MM.1S (cell line): ENCODE measurements around the gene ATG16L2.

Experiments used
- DNase-seq: peaks from one replicate; pipeline ENCODE4 v3.0.0-alpha.2; 2015
- H2AFZ ChIP-seq: fragments of 300-600 bp; sonication (generic); 2 replicates; pipeline ENCODE4 v1.6.0; 2016; ENCODE audit warnings: antibody characterized with exemption, low read length
- H3F3A ChIP-seq: fragments of 300-600 bp; sonication (generic); 2 replicates; pipeline ENCODE4 v1.6.1; 2016; ENCODE audit warnings: mild to moderate bottlenecking, antibody characterized with exemption, low read length, moderate library complexity, mixed read lengths; ENCODE audit not compliant: insufficient read depth
- H3K27ac ChIP-seq: fragments of 300-600 bp; sonication (generic); 2 replicates; pipeline ENCODE4 v1.5.1; 2016; ENCODE audit warnings: mild to moderate bottlenecking, low read length
- H3K27me3 ChIP-seq: fragments of 300-600 bp; sonication (generic); replicated peaks from 2 replicates; pipeline ENCODE4 v1.6.0; 2016; ENCODE audit warnings: low read length; ENCODE audit not compliant: insufficient read depth
- H3K36me3 ChIP-seq: fragments of 300-600 bp; sonication (generic); replicated peaks from 2 replicates; pipeline ENCODE4 v1.6.1; 2016; ENCODE audit warnings: mild to moderate bottlenecking, low read length, mixed read lengths; ENCODE audit not compliant: insufficient read depth
- H3K4me1 ChIP-seq: fragments of 300-600 bp; sonication (generic); 2 replicates; pipeline ENCODE4 v1.6.1; 2016; ENCODE audit warnings: low read length, mixed read lengths
- H3K4me2 ChIP-seq: fragments of 300-600 bp; sonication (generic); 2 replicates; pipeline ENCODE4 v1.6.0; 2016; ENCODE audit warnings: low read depth, low read length
- H3K4me3 ChIP-seq: fragments of 300-600 bp; sonication (generic); 2 replicates; pipeline ENCODE4 v1.5.1; 2016; ENCODE audit warnings: low read length, mixed read lengths
- H3K79me2 ChIP-seq: fragments of 300-600 bp; sonication (generic); 2 replicates; pipeline ENCODE4 v1.6.1; 2016; ENCODE audit warnings: mixed run types, low read length, mixed read lengths
- H3K9ac ChIP-seq: fragments of 300-600 bp; sonication (generic); 2 replicates; pipeline ENCODE4 v1.6.1; 2016; ENCODE audit warnings: low read length, mixed read lengths
- H3K9me2 ChIP-seq: fragments of 300-600 bp; sonication (generic); replicated peaks from 2 replicates; pipeline ENCODE4 v1.6.1; 2016; ENCODE audit warnings: mild to moderate bottlenecking, low read length, mixed read lengths; ENCODE audit not compliant: insufficient read depth
- H3K9me3 ChIP-seq: fragments of 300-600 bp; sonication (generic); replicated peaks from 2 replicates; pipeline ENCODE4 v1.6.1; 2016; ENCODE audit warnings: mild to moderate bottlenecking, low read length, mixed read lengths; ENCODE audit not compliant: insufficient read depth
- H4K20me1 ChIP-seq: fragments of 300-600 bp; sonication (generic); 2 replicates; pipeline ENCODE4 v1.6.1; 2016; ENCODE audit warnings: mild to moderate bottlenecking, low read length, moderate library complexity, mixed read lengths; ENCODE audit not compliant: insufficient read depth
- EZH2 ChIP-seq: fragments of 300-600 bp; sonication (generic); optimal IDR thresholded peaks from 2 replicates; pipeline ENCODE3; 2017; ENCODE audit warnings: low read depth, mild to moderate bottlenecking, antibody characterized with exemption, low read length, mixed read lengths
- EZH2phosphoT487 ChIP-seq: fragments of 300-600 bp; sonication (generic); IDR thresholded peaks from 2 replicates; pipeline ENCODE4 v1.6.1; 2018; ENCODE audit warnings: antibody characterized with exemption, low read length
- TF ChIP-seq, protein P1 (sequence below): fragments of 300-600 bp; sonication (generic); IDR thresholded peaks from 2 replicates; pipeline ENCODE4 v1.5.1; 2016; ENCODE audit warnings: antibody characterized with exemption, low read length, mixed read lengths

ATG16L2 gene

GRCh38 chr11:72814286-72815109 lies at the start of gene ATG16L2:
Gene ATG16L2, plus strand, starts transcription at chr11:72814411. Its CDS starts 35 bp downstream, at chr11:72814446.
- TF ChIP-seq, protein P1, sequence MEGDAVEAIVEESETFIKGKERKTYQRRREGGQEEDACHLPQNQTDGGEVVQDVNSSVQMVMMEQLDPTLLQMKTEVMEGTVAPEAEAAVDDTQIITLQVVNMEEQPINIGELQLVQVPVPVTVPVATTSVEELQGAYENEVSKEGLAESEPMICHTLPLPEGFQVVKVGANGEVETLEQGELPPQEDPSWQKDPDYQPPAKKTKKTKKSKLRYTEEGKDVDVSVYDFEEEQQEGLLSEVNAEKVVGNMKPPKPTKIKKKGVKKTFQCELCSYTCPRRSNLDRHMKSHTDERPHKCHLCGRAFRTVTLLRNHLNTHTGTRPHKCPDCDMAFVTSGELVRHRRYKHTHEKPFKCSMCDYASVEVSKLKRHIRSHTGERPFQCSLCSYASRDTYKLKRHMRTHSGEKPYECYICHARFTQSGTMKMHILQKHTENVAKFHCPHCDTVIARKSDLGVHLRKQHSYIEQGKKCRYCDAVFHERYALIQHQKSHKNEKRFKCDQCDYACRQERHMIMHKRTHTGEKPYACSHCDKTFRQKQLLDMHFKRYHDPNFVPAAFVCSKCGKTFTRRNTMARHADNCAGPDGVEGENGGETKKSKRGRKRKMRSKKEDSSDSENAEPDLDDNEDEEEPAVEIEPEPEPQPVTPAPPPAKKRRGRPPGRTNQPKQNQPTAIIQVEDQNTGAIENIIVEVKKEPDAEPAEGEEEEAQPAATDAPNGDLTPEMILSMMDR, result no peak
- TF ChIP-seq EZH2, result no peak
- no peak for TF ChIP-seq EZH2phosphoT487
- Histone ChIP-seq H3K9me3 (no peaks in the 10 kb centered on the region), H3F3A (peaks cover 29% of the 10 kb centered on the region), H3K4me1 (peaks cover 11% of the 10 kb centered on the region), H2AFZ (peak within 1 kb of the TSS; percentile 50), H3K27me3 (no peaks in the 10 kb centered on the region), H3K79me2 (peaks cover 62% of the 10 kb centered on the region), H3K9me2 (no peaks in the 10 kb centered on the region), H3K4me3 (peak within 1 kb of the TSS; percentile 96), H3K27ac (peak within 1 kb of the TSS; percentile 98), H3K36me3 (no peaks in the 10 kb centered on the region; the same call in 1 of the 2 replicates), H4K20me1 (no peaks in the 10 kb centered on the region), H3K9ac (peak within 1 kb of the TSS; percentile 97), H3K4me2 (peak within 1 kb of the TSS; percentile 98)
- peak; percentile 89 for DNase-seq

DNA sequence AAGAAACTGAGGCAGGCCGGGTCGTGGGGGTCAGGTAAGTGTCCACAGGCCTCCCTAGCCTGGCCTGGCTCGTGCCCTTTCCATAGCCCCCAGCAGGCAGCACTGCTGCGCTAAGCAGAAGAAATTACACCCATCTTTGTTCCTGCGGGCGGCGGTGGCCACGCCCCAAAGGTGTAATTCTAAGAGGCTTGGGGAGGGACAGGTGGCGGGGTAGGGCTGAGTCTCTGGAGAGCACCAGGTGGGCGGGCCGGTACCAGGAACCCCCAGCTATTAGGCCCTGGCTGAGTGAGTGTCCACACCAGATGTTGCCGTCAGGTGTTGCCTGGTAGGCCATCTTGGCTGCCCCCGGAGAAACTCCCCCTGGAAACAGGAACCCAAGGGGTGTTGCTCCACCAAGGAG lies 49.7 kb upstream of the ATG16L2 start:
- Histone ChIP-seq H3K4me1 (0 out of 2 replicates have a peak, but pooled peaks cover 7% of the 10 kb centered on the region), H3K27me3 (no peaks in the 10 kb centered on the region), H3K9me3 (no peaks in the 10 kb centered on the region), H4K20me1 (no peaks in the 10 kb centered on the region), H3K9ac (no peak overlapping the region), H3K4me2 (no peak overlapping the region), H3K79me2 (no peaks in the 10 kb centered on the region), H3K27ac (no peak overlapping the region), H3F3A (no peaks in the 10 kb centered on the region), H3K4me3 (no peak overlapping the region), H2AFZ (no peak overlapping the region), H3K36me3 (no peaks in the 10 kb centered on the region), H3K9me2 (no peaks in the 10 kb centered on the region)
- TF ChIP-seq EZH2 (no peak), EZH2phosphoT487 (no peak)
- TF ChIP-seq, protein P1, result no peak
- no peak for DNase-seq

DNA sequence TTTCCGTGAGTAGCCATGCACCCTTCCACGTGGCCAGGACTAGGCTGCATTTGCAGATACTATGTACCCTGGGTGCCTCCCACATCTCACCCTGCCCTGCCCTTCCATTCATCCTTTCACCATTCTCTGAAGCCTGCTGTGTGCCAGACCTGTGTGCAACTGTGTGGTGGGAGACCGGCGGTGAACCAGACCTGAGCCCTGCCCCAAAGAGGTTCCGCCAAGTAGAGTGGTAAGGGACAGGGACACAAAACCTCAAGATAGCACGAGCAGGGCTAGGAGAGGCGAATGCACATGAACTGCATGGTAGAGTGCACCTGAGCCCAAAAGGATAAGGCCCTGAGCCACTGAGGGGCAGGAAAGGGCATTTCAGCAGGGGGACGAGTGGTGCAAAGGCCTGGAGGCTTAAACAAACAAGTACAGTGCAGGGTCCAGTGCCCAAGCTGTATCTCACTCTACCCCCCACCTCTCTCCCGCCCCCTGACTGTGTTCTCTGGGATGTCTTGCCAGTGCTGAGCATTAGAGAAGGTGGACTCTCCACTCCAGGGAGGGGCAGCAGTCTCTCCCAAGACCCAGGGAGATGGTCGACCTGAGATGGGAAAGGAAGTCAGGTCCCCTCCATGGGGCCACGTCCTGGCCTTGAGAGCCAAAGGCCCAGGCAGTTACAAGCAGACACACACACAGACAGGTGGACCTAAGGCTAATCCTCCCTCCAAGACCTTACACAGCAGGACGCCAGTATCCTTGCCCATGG lies 47.9 kb upstream of the ATG16L2 start:
- no peaks in the 10 kb centered on the region for H3K36me3 ChIP-seq
- H3F3A ChIP-seq, result no peaks in the 10 kb centered on the region
- 0 out of 2 replicates have a peak, but pooled peaks cover 7% of the 10 kb centered on the region for H3K4me1 ChIP-seq
- no peak overlapping the region for H3K27ac ChIP-seq
- H3K27me3 ChIP-seq, result no peaks in the 10 kb centered on the region
- H4K20me1 ChIP-seq, result no peaks in the 10 kb centered on the region
- H3K79me2 ChIP-seq, result no peaks in the 10 kb centered on the region
- no peak overlapping the region for H3K4me3 ChIP-seq
- TF ChIP-seq, protein P1, result no peak
- TF ChIP-seq EZH2, result no peak
- TF ChIP-seq EZH2phosphoT487, result no peak
- no peak overlapping the region for H3K9ac ChIP-seq
- H3K9me2 ChIP-seq, result no peaks in the 10 kb centered on the region
- no peaks in the 10 kb centered on the region for H3K9me3 ChIP-seq
- H3K4me2 ChIP-seq, result no peak overlapping the region
- no peak overlapping the region for H2AFZ ChIP-seq
- no peak for DNase-seq
